ENCODE results near the gene ITPKA.

ITPKA gene

DNA sequence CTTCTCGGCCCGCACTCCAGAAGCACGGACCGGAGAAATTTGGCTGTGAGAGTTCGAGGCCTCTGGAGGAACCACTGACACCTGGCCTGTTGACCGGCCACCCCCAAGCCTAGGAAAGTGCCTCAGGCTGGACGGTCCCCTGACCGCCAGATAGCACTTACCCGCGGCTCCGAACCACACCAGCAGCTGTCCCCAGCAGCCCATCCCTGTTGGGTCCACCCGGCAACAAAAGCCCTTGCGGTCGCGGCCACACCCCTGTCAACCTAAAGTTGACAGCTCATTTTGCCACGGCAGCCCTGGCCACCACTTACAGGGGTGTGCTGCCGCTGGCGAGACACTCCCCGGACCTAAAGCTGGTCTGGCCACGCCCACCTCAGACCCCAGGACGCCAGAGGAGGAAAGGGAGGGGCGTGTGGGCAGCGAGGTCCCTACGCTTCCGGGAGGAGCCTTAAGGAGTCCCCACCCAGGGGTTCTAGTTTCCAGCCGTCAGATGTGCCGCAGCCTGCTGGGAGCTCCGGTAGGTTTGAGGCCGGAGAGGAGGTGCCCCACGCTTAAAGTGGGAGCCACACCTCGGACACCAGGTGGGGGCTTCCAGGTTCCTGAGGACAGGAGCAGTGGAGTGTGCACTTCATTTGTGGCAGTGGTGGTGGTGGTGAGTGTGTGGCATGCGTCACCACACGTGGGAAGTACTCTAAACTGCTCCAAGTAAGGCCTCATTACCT, 20.0 kb downstream of the ITPKA start, which contains the start of gene LTK:
TSS of gene LTK (minus strand) at position 322 of the 722 bp plus-strand sequence. CDS start at position 204, 118 bp downstream.
- no peak within 1 kb of the TSS for H3K27ac ChIP-seq (ENCODE audit: insufficient read depth in 1 of 2, low read depth in 1 of 2, low read length in 2 of 2, poor library complexity in 1 of 2, severe bottlenecking in 2 of 2)
- peak within 1 kb of the TSS; percentile 13 to 71 (median 58) for H3K4me3 ChIP-seq (ENCODE audit: control insufficient read depth in 1 of 7, extremely low read depth in 1 of 7, insufficient read depth in 4 of 7, low read depth in 2 of 7, low read length in 6 of 7)
- WGBS (ENCODE audit: insufficient coverage), result 5% methylated on average over 29 of the region's 33 CpGs
- DNase-seq, result peak in 2 of 3 donors; percentile 53 to 76
- POLR2A ChIA-PET, result interaction anchor here (1.4 kb wide), 1 partner anchor 10 kb away, joined by 3 read pairs; no protein-coding TSS in a partner anchor
- H3K36me3 ChIP-seq (ENCODE audit: control insufficient read depth in 4 of 4, insufficient read depth in 4 of 4, low read length in 3 of 4), result peaks cover 2 to 14% (median 11%) of the 10 kb centered on the region in 4 experiments
- CTCF ChIA-PET, result interaction anchor here (1.2 to 1.6 kb wide), 4 partner anchors 18 to 283 kb away, joined by 3 read pairs; no protein-coding TSS in a partner anchor
- H3K9me3 ChIP-seq (ENCODE audit: control extremely low read depth in 1 of 5, control insufficient read depth in 4 of 5, insufficient read depth in 2 of 5, low read depth in 1 of 5, low read length in 4 of 5), result no peaks in the 10 kb centered on the region
- H3K27me3 ChIP-seq (replicated peaks in 2 of 5; ENCODE audit: control insufficient read depth in 4 of 5, insufficient read depth in 5 of 5, low read length in 4 of 5), result peaks cover 4 to 53% (median 12%) of the 10 kb centered on the region in 5 experiments
- peaks cover 0 to 31% (median 25%) of the 10 kb centered on the region in 4 experiments for H3K4me1 ChIP-seq (ENCODE audit: control extremely low read depth in 1 of 4, control insufficient read depth in 4 of 4, insufficient read depth in 4 of 4, low read length in 3 of 4)

DNA sequence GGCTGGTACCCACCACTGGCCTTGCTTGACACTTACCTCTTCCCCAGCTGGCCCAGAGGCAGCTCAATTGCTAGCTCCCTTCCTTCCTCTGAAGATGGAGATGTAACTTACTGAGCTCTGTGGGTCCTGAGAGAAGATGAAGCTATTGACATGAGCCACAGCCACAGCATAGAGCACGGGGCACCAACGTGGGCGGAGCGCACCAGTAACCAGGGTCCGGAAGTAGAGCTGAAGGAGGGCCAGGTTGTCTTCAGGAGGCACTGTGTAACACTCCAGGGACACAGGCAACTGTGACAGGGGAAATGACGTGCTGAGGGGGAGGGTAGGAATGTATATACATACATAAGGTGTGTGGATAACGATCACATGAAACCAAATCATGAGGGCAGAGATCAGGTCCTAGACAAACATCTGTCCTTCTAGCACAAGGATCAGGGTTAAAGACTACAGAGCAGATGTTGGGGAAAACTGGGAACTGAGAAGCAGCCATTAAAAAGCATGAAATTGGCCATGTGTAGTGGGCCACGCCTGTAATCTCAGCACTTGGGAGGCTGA, 24.3 kb downstream of the ITPKA start:
- 100% methylated on average over 6 of the region's 8 CpGs for WGBS (ENCODE audit: insufficient coverage)
- H3K36me3 ChIP-seq (ENCODE audit: control insufficient read depth in 4 of 4, insufficient read depth in 4 of 4, low read length in 3 of 4), result peaks cover 2 to 37% (median 26%) of the 10 kb centered on the region in 4 experiments
- H3K27ac ChIP-seq (ENCODE audit: insufficient read depth in 1 of 2, low read depth in 1 of 2, low read length in 2 of 2, poor library complexity in 1 of 2, severe bottlenecking in 2 of 2), result no peak overlapping the region
- H3K9me3 ChIP-seq (ENCODE audit: control extremely low read depth in 1 of 5, control insufficient read depth in 4 of 5, insufficient read depth in 2 of 5, low read depth in 1 of 5, low read length in 4 of 5), result no peaks in the 10 kb centered on the region
- ChIA-PET POLR2A (interaction anchor here (0.5 kb wide), 1 partner anchor 469 kb away, joined by 4 read pairs; no protein-coding TSS in a partner anchor), CTCF (interaction anchor here (0.9 kb wide), 1 partner anchor 52 kb away, joined by 3 read pairs; no protein-coding TSS in a partner anchor)
- peaks cover 0 to 12% (median 10%) of the 10 kb centered on the region in 4 experiments for H3K4me1 ChIP-seq (ENCODE audit: control extremely low read depth in 1 of 4, control insufficient read depth in 4 of 4, insufficient read depth in 4 of 4, low read length in 3 of 4)
- no peak for DNase-seq
- H3K27me3 ChIP-seq (replicated peaks in 2 of 5; ENCODE audit: control insufficient read depth in 4 of 5, insufficient read depth in 5 of 5, low read length in 4 of 5), result peaks cover 0 to 16% (median 6%) of the 10 kb centered on the region in 5 experiments
- H3K4me3 ChIP-seq (ENCODE audit: control insufficient read depth in 1 of 7, extremely low read depth in 1 of 7, insufficient read depth in 4 of 7, low read depth in 2 of 7, low read length in 6 of 7), result no peak overlapping the region

DNA sequence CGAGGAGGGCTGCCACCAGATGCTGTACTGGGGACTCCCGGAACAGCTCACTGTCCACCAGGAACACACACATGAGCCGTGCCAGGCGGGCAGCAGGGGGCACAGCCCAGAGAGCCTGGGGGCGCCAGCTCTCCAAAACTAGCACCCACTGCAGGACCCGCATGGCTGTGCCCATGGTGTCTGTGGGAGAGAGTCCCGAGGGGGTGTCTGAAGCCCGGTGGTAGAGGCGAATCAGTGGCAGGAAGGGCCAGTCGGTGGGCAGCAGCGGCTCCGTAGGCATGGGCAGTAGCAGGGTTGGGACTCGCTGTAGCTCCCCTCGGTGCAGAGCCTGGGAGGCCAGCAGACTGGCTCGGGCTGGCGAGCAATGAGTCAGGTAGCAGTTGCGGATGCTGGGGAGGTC, 27.0 kb downstream of the ITPKA start:
- CTCF ChIA-PET, result no interaction called here
- WGBS (ENCODE audit: insufficient coverage), result 98% methylated on average over 14 of the region's 17 CpGs
- POLR2A ChIA-PET, result no interaction called here

DNA sequence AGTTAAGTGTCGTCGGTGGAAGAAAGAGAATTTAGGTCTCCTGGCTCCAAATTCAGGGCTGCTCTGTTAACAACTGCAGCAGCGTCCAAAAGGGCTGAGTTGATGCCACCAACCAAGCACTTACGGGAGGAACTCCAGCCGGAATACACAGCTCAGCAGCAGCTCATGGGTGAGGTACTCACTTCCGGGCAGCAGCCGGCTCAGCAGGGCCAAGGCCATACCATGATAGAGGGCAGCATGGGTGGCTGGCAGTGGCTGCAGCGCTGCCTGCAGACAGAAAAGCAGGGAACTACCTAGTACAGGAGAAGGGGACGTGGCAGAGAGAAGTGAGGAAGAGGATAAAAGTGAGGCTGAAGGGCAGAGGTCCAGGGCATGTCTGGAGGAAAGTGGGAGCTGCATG, 27.9 kb downstream of the ITPKA start:
- H3K36me3 ChIP-seq (ENCODE audit: control insufficient read depth in 4 of 4, insufficient read depth in 4 of 4, low read length in 3 of 4), result peaks cover 4 to 65% (median 40%) of the 10 kb centered on the region in 4 experiments
- no peak overlapping the region for H3K4me3 ChIP-seq (ENCODE audit: control insufficient read depth in 1 of 7, extremely low read depth in 1 of 7, insufficient read depth in 4 of 7, low read depth in 2 of 7, low read length in 6 of 7)
- no peaks in the 10 kb centered on the region for H3K27me3 ChIP-seq (replicated peaks in 2 of 5; ENCODE audit: control insufficient read depth in 4 of 5, insufficient read depth in 5 of 5, low read length in 4 of 5)
- no peaks in the 10 kb centered on the region for H3K9me3 ChIP-seq (ENCODE audit: control extremely low read depth in 1 of 5, control insufficient read depth in 4 of 5, insufficient read depth in 2 of 5, low read depth in 1 of 5, low read length in 4 of 5)
- POLR2A ChIA-PET, result no interaction called here
- DNase-seq, result no peak
- H3K27ac ChIP-seq (ENCODE audit: insufficient read depth in 1 of 2, low read depth in 1 of 2, low read length in 2 of 2, poor library complexity in 1 of 2, severe bottlenecking in 2 of 2), result no peak overlapping the region
- CTCF ChIA-PET, result no interaction called here
- H3K4me1 ChIP-seq (ENCODE audit: control extremely low read depth in 1 of 4, control insufficient read depth in 4 of 4, insufficient read depth in 4 of 4, low read length in 3 of 4), result no peaks in the 10 kb centered on the region
- 97% methylated on average over 9 of the region's 9 CpGs for WGBS (ENCODE audit: insufficient coverage)

More for the DNA sequence above, 27.0 kb downstream of the ITPKA start:
- Histone ChIP-seq H3K36me3 (ENCODE audit: control insufficient read depth in 4 of 4, insufficient read depth in 4 of 4, low read length in 3 of 4) (peaks cover 2 to 56% (median 39%) of the 10 kb centered on the region in 4 experiments), H3K9me3 (ENCODE audit: control extremely low read depth in 1 of 5, control insufficient read depth in 4 of 5, insufficient read depth in 2 of 5, low read depth in 1 of 5, low read length in 4 of 5) (no peaks in the 10 kb centered on the region), H3K27ac (ENCODE audit: insufficient read depth in 1 of 2, low read depth in 1 of 2, low read length in 2 of 2, poor library complexity in 1 of 2, severe bottlenecking in 2 of 2) (no peak overlapping the region), H3K27me3 (replicated peaks in 2 of 5; ENCODE audit: control insufficient read depth in 4 of 5, insufficient read depth in 5 of 5, low read length in 4 of 5) (no peaks in the 10 kb centered on the region), H3K4me3 (ENCODE audit: control insufficient read depth in 1 of 7, extremely low read depth in 1 of 7, insufficient read depth in 4 of 7, low read depth in 2 of 7, low read length in 6 of 7) (no peak overlapping the region), H3K4me1 (ENCODE audit: control extremely low read depth in 1 of 4, control insufficient read depth in 4 of 4, insufficient read depth in 4 of 4, low read length in 3 of 4) (no peaks in the 10 kb centered on the region)
- DNase-seq, result no peak

DNA sequence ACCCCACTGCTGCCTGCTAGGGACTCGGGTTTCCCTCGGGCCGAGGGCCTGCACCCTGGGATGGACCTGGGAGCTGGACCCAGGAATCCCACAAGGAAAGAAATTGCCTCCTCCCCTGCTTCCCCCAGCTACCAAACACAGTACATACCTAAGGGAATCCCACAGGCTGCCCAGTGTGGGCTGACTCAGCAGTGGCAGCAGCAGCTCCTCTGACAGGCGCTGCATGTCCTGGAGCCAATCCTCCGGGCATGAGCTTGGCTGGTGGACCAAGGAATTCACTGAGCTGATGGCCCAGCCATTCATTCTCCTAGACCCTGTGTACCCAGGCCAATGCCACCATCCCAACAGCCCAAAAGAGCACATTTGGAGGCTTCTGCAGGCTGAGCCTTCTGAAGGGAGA, 29.4 kb downstream of the ITPKA start:
- Histone ChIP-seq H3K4me1 (ENCODE audit: control extremely low read depth in 1 of 4, control insufficient read depth in 4 of 4, insufficient read depth in 4 of 4, low read length in 3 of 4) (no peaks in the 10 kb centered on the region), H3K27me3 (replicated peaks in 2 of 5; ENCODE audit: control insufficient read depth in 4 of 5, insufficient read depth in 5 of 5, low read length in 4 of 5) (no peaks in the 10 kb centered on the region), H3K36me3 (ENCODE audit: control insufficient read depth in 4 of 4, insufficient read depth in 4 of 4, low read length in 3 of 4) (peaks cover 2 to 66% (median 44%) of the 10 kb centered on the region in 4 experiments), H3K27ac (ENCODE audit: insufficient read depth in 1 of 2, low read depth in 1 of 2, low read length in 2 of 2, poor library complexity in 1 of 2, severe bottlenecking in 2 of 2) (no peak overlapping the region), H3K9me3 (ENCODE audit: control extremely low read depth in 1 of 5, control insufficient read depth in 4 of 5, insufficient read depth in 2 of 5, low read depth in 1 of 5, low read length in 4 of 5) (no peaks in the 10 kb centered on the region), H3K4me3 (ENCODE audit: control insufficient read depth in 1 of 7, extremely low read depth in 1 of 7, insufficient read depth in 4 of 7, low read depth in 2 of 7, low read length in 6 of 7) (no peak overlapping the region)
- WGBS (ENCODE audit: insufficient coverage), result 100% methylated on average over 5 of the region's 5 CpGs
- DNase-seq, result no peak
- ChIA-PET POLR2A (no interaction called here), CTCF (no interaction called here)

DNA sequence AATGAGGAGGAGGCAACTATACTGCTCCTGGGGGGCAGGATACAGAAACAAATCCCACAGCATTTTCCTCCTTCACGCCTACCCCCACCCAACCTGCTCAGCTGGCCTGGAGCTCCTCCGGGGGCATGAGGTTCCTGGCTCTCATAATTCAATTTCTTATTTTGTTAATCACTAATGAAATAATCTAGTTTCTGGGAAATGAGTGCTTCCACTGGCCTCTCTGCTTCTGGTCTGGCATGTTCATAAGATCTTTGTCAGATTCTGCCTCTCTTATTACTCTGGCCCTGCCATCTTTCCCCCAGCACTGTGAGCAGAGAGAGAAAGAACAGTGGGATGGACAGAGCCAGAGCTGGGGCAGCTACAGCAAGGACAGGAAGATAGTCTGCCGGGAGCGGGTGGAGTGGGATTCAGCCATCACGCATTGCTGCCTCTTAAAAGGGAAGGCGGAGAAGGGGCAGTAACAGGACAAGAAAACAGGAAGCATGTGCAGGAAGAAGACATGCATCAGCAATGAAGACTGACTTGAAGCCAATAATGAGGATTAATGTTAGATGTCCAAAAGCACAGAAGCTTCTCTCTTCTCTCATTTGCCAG, 36.8 kb downstream of the ITPKA start:
- no peak for DNase-seq
- Histone ChIP-seq H3K36me3 (ENCODE audit: control insufficient read depth in 4 of 4, insufficient read depth in 4 of 4, low read length in 3 of 4) (peaks cover 9 to 81% (median 54%) of the 10 kb centered on the region in 4 experiments), H3K9me3 (ENCODE audit: control extremely low read depth in 1 of 5, control insufficient read depth in 4 of 5, insufficient read depth in 2 of 5, low read depth in 1 of 5, low read length in 4 of 5) (no peaks in the 10 kb centered on the region), H3K27me3 (replicated peaks in 2 of 5; ENCODE audit: control insufficient read depth in 4 of 5, insufficient read depth in 5 of 5, low read length in 4 of 5) (no peaks in the 10 kb centered on the region), H3K4me1 (ENCODE audit: control extremely low read depth in 1 of 4, control insufficient read depth in 4 of 4, insufficient read depth in 4 of 4, low read length in 3 of 4) (peaks cover 0 to 5% (median under 1%) of the 10 kb centered on the region in 4 experiments), H3K27ac (ENCODE audit: insufficient read depth in 1 of 2, low read depth in 1 of 2, low read length in 2 of 2, poor library complexity in 1 of 2, severe bottlenecking in 2 of 2) (no peak overlapping the region), H3K4me3 (ENCODE audit: control insufficient read depth in 1 of 7, extremely low read depth in 1 of 7, insufficient read depth in 4 of 7, low read depth in 2 of 7, low read length in 6 of 7) (no peak overlapping the region)
- 72% methylated on average over 4 of the region's 6 CpGs for WGBS (ENCODE audit: insufficient coverage)
- ChIA-PET CTCF (interaction anchor here (0.6 to 1.1 kb wide), 4 partner anchors 17 to 68 kb away, joined by 3 to 4 read pairs (median 3); partner anchors contain the start of gene LTK), POLR2A (no interaction called here)

All from common myeloid progenitor, CD34-positive (primary cell).